Astrocyte (in vitro differentiated cells and primary cell): ENCODE measurements around the gene RNF149. TPM values are rescaled to one million over a fixed set of nuclear protein-coding genes. Genes with fewer than 3 reads are reported as not detected.

Experiments
- DNase-seq: peaks from one replicate; pipeline ENCODE4 v3.0.0-alpha.2; 2010; ENCODE audit warnings: low read depth
- FAIRE-seq: peaks from 2 replicates; lab custom pipeline; 2011; peaks lifted over from hg19 to GRCh38; lab: Jason Lieb, UNC
- H2AFZ ChIP-seq: 2 replicates; pipeline ENCODE4 v1.6.0; 2012; ENCODE audit warnings: low read depth, low read length, inconsistent platforms
- H3K27ac ChIP-seq: 2 replicates; pipeline ENCODE4 v1.5.1; 2011; ENCODE audit warnings: low read depth, low read length, inconsistent platforms
- H3K27me3 ChIP-seq: 2 replicates; pipeline ENCODE4 v1.6.0; 2011; ENCODE audit warnings: low read length, inconsistent platforms; ENCODE audit not compliant: insufficient read depth
- H3K36me3 ChIP-seq: 2 replicates; pipeline ENCODE4 v1.5.1; 2011; ENCODE audit warnings: low read length, inconsistent platforms; ENCODE audit not compliant: insufficient read depth
- H3K4me1 ChIP-seq: 2 replicates; pipeline ENCODE4 v1.5.1; 2011; ENCODE audit warnings: low read length, inconsistent platforms; ENCODE audit not compliant: insufficient read depth
- H3K4me2 ChIP-seq: 2 replicates; pipeline ENCODE4 v1.6.0; 2012; ENCODE audit warnings: low read length, inconsistent platforms
- H3K4me3 ChIP-seq: 2 replicates; pipeline ENCODE4 v1.5.1; 2011; ENCODE audit warnings: low read depth, mild to moderate bottlenecking, low read length, inconsistent platforms; ENCODE audit not compliant: insufficient read depth
- H3K79me2 ChIP-seq: 2 replicates; pipeline ENCODE4 v1.6.0; 2012; ENCODE audit warnings: mild to moderate bottlenecking, low read length, inconsistent platforms; ENCODE audit not compliant: insufficient read depth
- H3K9ac ChIP-seq: 2 replicates; pipeline ENCODE4 v1.6.0; 2012; ENCODE audit warnings: mild to moderate bottlenecking, low read length, inconsistent platforms
- H3K9me3 ChIP-seq: 2 replicates; pipeline ENCODE4 v1.5.1; 2012; ENCODE audit warnings: low read depth, mild to moderate bottlenecking, low read length, inconsistent platforms; ENCODE audit not compliant: insufficient read depth
- H4K20me1 ChIP-seq: 2 replicates; pipeline ENCODE4 v1.6.0; 2012; ENCODE audit warnings: low read length, inconsistent platforms; ENCODE audit not compliant: insufficient read depth
- H3K27ac Mint-ChIP-seq: one replicate; pipeline ENCODE4 v1.8.0; 2021; ENCODE audit warnings: mild to moderate bottlenecking, mixed read lengths; ENCODE audit not compliant: unreplicated experiment
- H3K27me3 Mint-ChIP-seq: one replicate; pipeline ENCODE4 v1.8.0; 2021; ENCODE audit warnings: low read depth, mixed read lengths; ENCODE audit not compliant: unreplicated experiment
- H3K36me3 Mint-ChIP-seq: one replicate; pipeline ENCODE4 v1.8.0; 2021; ENCODE audit warnings: low read depth, mixed read lengths; ENCODE audit not compliant: unreplicated experiment
- H3K4me1 Mint-ChIP-seq: one replicate; pipeline ENCODE4 v1.8.0; 2021; ENCODE audit warnings: low read depth, mixed read lengths; ENCODE audit not compliant: unreplicated experiment
- H3K4me3 Mint-ChIP-seq: one replicate; pipeline ENCODE4 v1.8.0; 2021; ENCODE audit warnings: mild to moderate bottlenecking, moderate library complexity, mixed read lengths; ENCODE audit not compliant: unreplicated experiment
- H3K9me3 Mint-ChIP-seq: one replicate; pipeline ENCODE4 v1.8.0; 2021; ENCODE audit warnings: mild to moderate bottlenecking, mixed read lengths; ENCODE audit not compliant: unreplicated experiment
- CTCF ChIP-seq: IDR thresholded peaks from 2 replicates; pipeline ENCODE4 v1.5.1; 2011; ENCODE audit warnings: low read depth, mild to moderate bottlenecking, inconsistent platforms, low read length, moderate library complexity; ENCODE audit not compliant: insufficient read depth
- EZH2 ChIP-seq: IDR thresholded peaks from 2 replicates; pipeline ENCODE4 v1.6.1; 2012; ENCODE audit warnings: mild to moderate bottlenecking, low read length, inconsistent platforms; ENCODE audit not compliant: insufficient read depth
- total RNA-seq: library from RNA; stranded (reverse); gene quantifications from 2 replicates; pipeline ENCODE4 v1.2.1, GENCODE V29; 2021

Gene RNF149
- total RNA-seq, 1 donor from 2014 or later: 36.4 TPM

- Histone ChIP-seq H3K9me3 (no peaks in the 10 kb centered on the region), H3K4me3 (peak overlapping the region; percentile 76), H3K36me3 (no peaks in the 10 kb centered on the region), H3K27ac (peak overlapping the region; percentile 79), H3K9ac (peak overlapping the region; percentile 88), H3K4me2 (peak overlapping the region; percentile 95), H3K79me2 (peaks cover 43% of the 10 kb centered on the region), H3K4me1 (peaks cover 15% of the 10 kb centered on the region), H3K27me3 (no peaks in the 10 kb centered on the region), H4K20me1 (peaks cover 31% of the 10 kb centered on the region), H2AFZ (peak overlapping the region; percentile 2)
- H3K9me3 Mint-ChIP-seq: no peaks in the 10 kb centered on the region
- TF ChIP-seq CTCF (no peak), EZH2 (no peak)
- peak overlapping the region; percentile 90 for H3K27ac Mint-ChIP-seq
- no peak for FAIRE-seq
- peaks cover 15% of the 10 kb centered on the region for H3K4me1 Mint-ChIP-seq
- DNase-seq: no peak
- H3K27me3 Mint-ChIP-seq: no peaks in the 10 kb centered on the region
- H3K36me3 Mint-ChIP-seq: peaks cover under 1% of the 10 kb centered on the region
- peak overlapping the region; percentile 96 for H3K4me3 Mint-ChIP-seq
Observed at GRCh38 chr2:101253703-101254450, 54.6 kb downstream of the RNF149 start.

- Mint-ChIP-seq H3K27me3 (no peaks in the 10 kb centered on the region), H3K36me3 (no peaks in the 10 kb centered on the region), H3K9me3 (no peaks in the 10 kb centered on the region), H3K4me3 (peak overlapping the region; percentile 96), H3K4me1 (peaks cover 20% of the 10 kb centered on the region), H3K27ac (peak overlapping the region; percentile 90)
- H4K20me1 ChIP-seq: peaks cover 27% of the 10 kb centered on the region
- H3K79me2 ChIP-seq: peaks cover 41% of the 10 kb centered on the region
- DNase-seq (peak; percentile 57), FAIRE-seq (no peak)
- peaks cover 15% of the 10 kb centered on the region for H3K4me1 ChIP-seq
- peak overlapping the region; percentile 83 for H2AFZ ChIP-seq
- TF ChIP-seq CTCF (no peak), EZH2 (no peak)
- H3K27me3 ChIP-seq: no peaks in the 10 kb centered on the region
- H3K9me3 ChIP-seq: no peaks in the 10 kb centered on the region
- H3K36me3 ChIP-seq: no peaks in the 10 kb centered on the region
- H3K27ac ChIP-seq: peak overlapping the region; percentile 79
- peak overlapping the region; percentile 76 for H3K4me3 ChIP-seq
- peak overlapping the region; percentile 88 for H3K9ac ChIP-seq
- peak overlapping the region; percentile 95 for H3K4me2 ChIP-seq
Observed at GRCh38 chr2:101253013-101253702, 55.3 kb downstream of the RNF149 start.
